A549 (cell line): ENCODE measurements around the gene MCM8. TPM values are rescaled to one million over a fixed set of nuclear protein-coding genes. Genes with fewer than 3 reads are reported as not detected.

Source experiments
- ATAC-seq, 2 experiments: fragments of 200-7000 bp in 1 of 2; fragments of >200 bp in 1 of 2; cut with Nextera tagmentation in 1 of 2; cut with Tn5 transposase in 1 of 2; 3 replicates each; pipeline versions ENCODE4 v1.8.0 to v1.9.1; 2018 to 2020; ENCODE audit warnings: mild to moderate bottlenecking in 1 of 2, moderate library complexity in 1 of 2
- CTCF ChIA-PET: fragments of 300-600 bp; sonication (Branson Sonifier 250); formaldehyde crosslinking; extraction: SDS; loops from one replicate; lab custom pipeline; 2021; ENCODE audit warnings: antibody characterized with exemption, inconsistent platforms; lab: Yijun Ruan, JAX
- POLR2A ChIA-PET: fragments of 350-600 bp; formaldehyde crosslinking; extraction: SDS; loops from one replicate; lab custom pipeline; 2021; ENCODE audit warnings: antibody characterized with exemption, inconsistent platforms; lab: Yijun Ruan, JAX
- DNase-seq, 2 experiments: peaks; one replicate each; pipeline versions ENCODE4 v3.0.0 to v3.0.0-alpha.2; 2011 to 2016; ENCODE audit warnings: low read depth in 1 of 2, low spot score in 1 of 2
- FAIRE-seq: peaks from 2 replicates; lab custom pipeline; 2011; peaks lifted over from hg19 to GRCh38; lab: Jason Lieb, UNC
- H3K27ac ChIP-seq, 2 experiments: fragments of >200 bp; sonication (Bioruptor Twin); formaldehyde crosslinking; 3 replicates each; pipeline ENCODE4 v1.5.1; 2016 to 2017
- H3K4me1 ChIP-seq: fragments of >200 bp; sonication (Bioruptor Twin); formaldehyde crosslinking; 3 replicates; pipeline ENCODE4 v1.6.1; 2016
- H3K4me2 ChIP-seq: fragments of >200 bp; sonication (Bioruptor Twin); formaldehyde crosslinking; 3 replicates; pipeline ENCODE4 v1.6.1; 2016
- H3K4me3 ChIP-seq: fragments of >200 bp; sonication (Bioruptor Twin); formaldehyde crosslinking; 3 replicates; pipeline ENCODE4 v1.5.1; 2016
- H3K9me3 ChIP-seq: fragments of >200 bp; sonication (Bioruptor Twin); formaldehyde crosslinking; 3 replicates; pipeline ENCODE4 v1.6.1; 2016
- ATOH8 ChIP-seq: fragments of 250-450 bp; sonication (Bioruptor Pico); IDR thresholded peaks from 2 replicates; pipeline ENCODE4 v1.5.0; 2020; ENCODE audit warnings: low read depth, mild to moderate bottlenecking, moderate library complexity
- BCL3 ChIP-seq: fragments of >200 bp; sonication (Bioruptor Twin); formaldehyde crosslinking; IDR thresholded peaks from 3 replicates; pipeline ENCODE4 v1.6.1; 2016
- CTCF ChIP-seq: fragments of >200 bp; sonication (Bioruptor Twin); formaldehyde crosslinking; IDR thresholded peaks from 3 replicates; pipeline ENCODE4 v1.5.1; 2016
- EHMT2 ChIP-seq: fragments of 200-600 bp; sonication (generic); IDR thresholded peaks from 2 replicates; pipeline ENCODE4 v1.6.1; 2016; ENCODE audit warnings: antibody characterized with exemption, low read depth, mild to moderate bottlenecking, moderate library complexity
- FOSL2 ChIP-seq, 2 experiments: fragments of 450-650 bp in 1 of 2; fragments of >200 bp in 1 of 2; sonication (Bioruptor Twin) in 1 of 2; formaldehyde crosslinking; IDR thresholded peaks; 2 replicates each; pipeline versions ENCODE4 v1.5.0 to v1.6.1; 2016 to 2020; ENCODE audit warnings: mild to moderate bottlenecking in 1 of 2, moderate library complexity in 1 of 2
- GATA3 ChIP-seq: IDR thresholded peaks from 2 replicates; pipeline ENCODE4 v1.6.1; 2012; ENCODE audit warnings: borderline replicate concordance
- HDAC2 ChIP-seq: fragments of 200-600 bp; sonication (generic); IDR thresholded peaks from 2 replicates; pipeline ENCODE4 v1.6.1; 2016
- HMGXB4 ChIP-seq: fragments of 250-450 bp; sonication (Bioruptor Pico); IDR thresholded peaks from 2 replicates; pipeline ENCODE4 v1.5.0; 2021; ENCODE audit warnings: mild to moderate bottlenecking, moderate library complexity, borderline replicate concordance
- HOXB13 ChIP-seq: fragments of 250-450 bp; sonication (Bioruptor Pico); IDR thresholded peaks from 2 replicates; pipeline ENCODE4 v1.5.0; 2020; ENCODE audit warnings: low read depth, mild to moderate bottlenecking, moderate library complexity
- KDM5A ChIP-seq: fragments of 200-600 bp; sonication (generic); IDR thresholded peaks from 2 replicates; pipeline ENCODE4 v1.6.1; 2016; ENCODE audit warnings: antibody characterized with exemption, mild to moderate bottlenecking
- MYC ChIP-seq: IDR thresholded peaks from 2 replicates; pipeline ENCODE4 v1.6.1; 2012; ENCODE audit warnings: mild to moderate bottlenecking, inconsistent platforms, low read length, improper control_type of control experiment, borderline replicate concordance
- NPAS2 ChIP-seq: fragments of 250-450 bp; sonication (Bioruptor Pico); IDR thresholded peaks from 2 replicates; pipeline ENCODE4 v1.8.0; 2022; ENCODE audit warnings: mild to moderate bottlenecking, moderate library complexity, borderline replicate concordance
- POLR2A ChIP-seq: IDR thresholded peaks from 2 replicates; pipeline ENCODE4 v1.6.1; 2012; ENCODE audit warnings: mild to moderate bottlenecking, low read length
- POLR2AphosphoS2 ChIP-seq: conservative IDR thresholded peaks from 2 replicates; pipeline ENCODE4 v1.6.1; 2012; ENCODE audit warnings: low read length, improper control_type of control experiment, inconsistent platforms
- SREBF2 ChIP-seq: fragments of 450-650 bp; IDR thresholded peaks from 2 replicates; pipeline ENCODE4 v1.6.1; 2014; ENCODE audit warnings: mild to moderate bottlenecking, moderate library complexity
- TFCP2L1 ChIP-seq: fragments of 250-450 bp; sonication (Bioruptor Pico); IDR thresholded peaks from 2 replicates; pipeline ENCODE4 v1.5.0; 2021; ENCODE audit warnings: mild to moderate bottlenecking
- USF2 ChIP-seq: fragments of 450-650 bp; IDR thresholded peaks from 2 replicates; pipeline ENCODE4 v1.6.1; 2014; ENCODE audit warnings: antibody characterized with exemption
- ZSCAN20 ChIP-seq: fragments of 250-450 bp; sonication (Bioruptor Pico); IDR thresholded peaks from 2 replicates; pipeline ENCODE4 v1.8.0; 2022; ENCODE audit warnings: mild to moderate bottlenecking, moderate library complexity
- WGBS: methylation state at CpG from one replicate; pipeline ENCODE4 v1.1.6; 2017; ENCODE audit errors: missing lambda C conversion rate; 5-methylcytosine and 5-hydroxymethylcytosine counted together
- polyA plus RNA-seq, 4 experiments: library from polyadenylated mRNA; depleted of rRNA in 3 of 4; stranded (reverse); fragments of >200 nt; fragmentation: RNase III in 1 of 4; extraction: RNeasy Plus Mini Kit Qiagen cat#74134 plus additional on column Dnase treatment in 1 of 4; gene quantifications; 2 replicates in 3 of 4; 3 replicates in 1 of 4; pipeline ENCODE4 v1.2.3, GENCODE V29; 2011 to 2017
- TF ChIP-seq, protein P1 (sequence below): fragments of >200 bp; sonication (Bioruptor Twin); formaldehyde crosslinking; IDR thresholded peaks from 2 replicates; pipeline ENCODE4 v1.6.1; 2016

Gene MCM8
- polyA plus RNA-seq, 2 of the 4 experiments (the other 2 are of a cell fraction) = 33.9 to 36.1 TPM

- ATAC-seq (no peak), DNase-seq (no peak), FAIRE-seq (no peak)
- POLR2A ChIA-PET = no interaction called here
- Histone ChIP-seq H3K4me3 (no peak overlapping the region), H3K27ac (no peak overlapping the region), H3K4me2 (no peak overlapping the region), H3K9me3 (no peaks in the 10 kb centered on the region), H3K4me1 (peaks cover 17% of the 10 kb centered on the region)
- TF ChIP-seq NPAS2 = no peak
- TF ChIP-seq FOSL2 (IDR thresholded peaks at IDR 0.05) = no peak
- no peak for TF ChIP-seq FOSL2 (CRISPR knock-in tag; IDR thresholded peaks at IDR 0.05)
- TF ChIP-seq ATOH8 (CRISPR knock-in tag) = no peak
- no peak for TF ChIP-seq GATA3
- no peak for TF ChIP-seq HOXB13 (CRISPR knock-in tag)
- no peak for TF ChIP-seq POLR2AphosphoS2
- TF ChIP-seq HMGXB4 (CRISPR knock-in tag) = no peak
- 59% methylated on average over 2 of the region's 2 CpGs for WGBS
- CTCF ChIA-PET = interaction anchor here (0.6 to 2.2 kb wide), 8 partner anchors 10 to 459 kb away, joined by 3 to 6 read pairs (median 4); no protein-coding TSS in a partner anchor
Observed at GRCh38 chr20:5987383-5987782, 36.9 kb downstream of the MCM8 start.

DNA sequence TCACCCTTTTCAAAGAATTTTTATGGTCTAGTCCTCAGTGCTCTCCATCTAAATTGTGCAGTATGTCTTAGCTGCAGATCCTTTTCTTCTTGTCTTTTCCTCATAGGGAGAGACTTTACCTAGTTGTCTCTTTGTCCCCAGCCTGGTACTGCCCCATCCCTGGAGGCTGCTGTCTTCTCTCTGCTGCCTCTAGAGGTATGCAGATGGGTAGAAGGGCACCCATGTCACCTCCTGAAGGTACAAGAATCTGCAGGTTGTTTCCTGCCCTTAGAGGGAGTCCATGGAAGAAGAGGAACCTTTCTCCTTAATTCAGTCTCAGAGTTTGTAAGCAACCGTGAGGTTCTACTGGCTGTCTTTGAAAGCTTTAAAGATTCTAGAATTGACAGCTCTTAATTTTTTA, 39.1 kb downstream of the MCM8 start:
- peak; percentile 25 to 29 for DNase-seq
- WGBS = 92% methylated on average over 1 of the region's 1 CpG
- TF ChIP-seq EHMT2 = no peak
- TF ChIP-seq CTCF = 0 out of 3 replicates have a peak, but pooled peaks have one; percentile 9
- H3K4me1 ChIP-seq = peaks cover 17% of the 10 kb centered on the region
- no peak for FAIRE-seq
- no peak overlapping the region for H3K4me2 ChIP-seq
- H3K4me3 ChIP-seq = no peak overlapping the region
- no peaks in the 10 kb centered on the region for H3K9me3 ChIP-seq
- ATAC-seq = peak; percentile 84 to 93
- H3K27ac ChIP-seq = no peak overlapping the region
- ChIA-PET POLR2A (interaction anchor here (0.7 kb wide), 1 partner anchor 525 kb away, joined by 3 read pairs; no protein-coding TSS in a partner anchor), CTCF (interaction anchor here (1.0 to 1.4 kb wide), 3 partner anchors 8 to 13 kb away, joined by 3 to 6 read pairs (median 4); no protein-coding TSS in a partner anchor)

- WGBS = 81% methylated on average over 3 of the region's 3 CpGs
- TF ChIP-seq TFCP2L1 (no peak), SREBF2 (no peak), KDM5A (no peak), POLR2A (no peak), MYC (no peak), HDAC2 (no peak), ZSCAN20 (CRISPR knock-in tag) (no peak), CTCF (no peak), USF2 (no peak), POLR2AphosphoS2 (no peak), BCL3 (no peak)
- TF ChIP-seq, protein P1, sequence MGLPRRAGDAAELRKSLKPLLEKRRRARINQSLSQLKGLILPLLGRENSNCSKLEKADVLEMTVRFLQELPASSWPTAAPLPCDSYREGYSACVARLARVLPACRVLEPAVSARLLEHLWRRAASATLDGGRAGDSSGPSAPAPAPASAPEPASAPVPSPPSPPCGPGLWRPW = no peak
- FAIRE-seq (no peak), ATAC-seq (no peak), DNase-seq (no peak)
- no peaks in the 10 kb centered on the region for H3K9me3 ChIP-seq
- peaks cover 17% of the 10 kb centered on the region for H3K4me1 ChIP-seq
- ChIA-PET POLR2A (no interaction called here), CTCF (no interaction called here)
- no peak overlapping the region for H3K4me2 ChIP-seq
- H3K27ac ChIP-seq = 0 out of 6 replicates have a peak overlapping the region, but pooled peaks of 1 of the 2 experiments have one; percentile 1
- no peak overlapping the region for H3K4me3 ChIP-seq
Observed at GRCh38 chr20:5990946-5991345, 40.5 kb downstream of the MCM8 start.
